ENCODE results near the gene SMC5. TPM values are rescaled to one million over a fixed set of nuclear protein-coding genes. Genes with fewer than 3 reads are reported as not detected.

The SMC5 gene
- total and polyA plus RNA-seq, 2 of the 13 experiments (the other 11 are each of a cell fraction or from before 2014, with no cell fraction given): 7.2 to 26.7 TPM

GRCh38 chr9:70291446-70291845 lies 32.7 kb downstream of the SMC5 start (continued):
- no peak for TF ChIP-seq GTF3A (CRISPR knock-in tag; conservative IDR thresholded peaks at IDR 0.05)
- no peak for TF ChIP-seq ZNF354B (CRISPR knock-in tag; IDR thresholded peaks at IDR 0.05)

- Histone ChIP-seq H4K20me1 (ENCODE audit: insufficient read depth, low read length) (no peaks in the 10 kb centered on the region), H3K27ac (ENCODE audit: extremely low read length, insufficient read depth, low read length) (no peak overlapping the region), H3K36me3 (replicated peaks in 1 of 2; ENCODE audit: control insufficient read depth in 1 of 2, insufficient read depth in 2 of 2, low read length in 2 of 2) (peaks cover 2 to 40% of the 10 kb centered on the region in 2 experiments), H3K4me2 (ENCODE audit: low read depth, low read length) (no peak overlapping the region), H3K4me3 (replicated peaks in 1 of 3; ENCODE audit: insufficient read depth in 1 of 3, low read depth in 2 of 3, low read length in 3 of 3) (no peak overlapping the region), H3K9me3 (ENCODE audit: low read length) (peaks cover 23% of the 10 kb centered on the region), H3K4me1 (ENCODE audit: insufficient read depth, low read length) (no peaks in the 10 kb centered on the region), H3K9ac (ENCODE audit: insufficient read depth, low read depth, low read length) (no peak overlapping the region), H2AFZ (ENCODE audit: low read length) (no peak overlapping the region), H3K79me2 (ENCODE audit: insufficient read depth, low read length) (peaks cover 3% of the 10 kb centered on the region), H3K27me3 (ENCODE audit: control insufficient read depth in 1 of 2, insufficient read depth in 2 of 2, low read length in 2 of 2) (no peaks in the 10 kb centered on the region)
- ATAC-seq (no peak), FAIRE-seq (no peak), DNase-seq (ENCODE audit: low spot score) (no peak)
- intact Hi-C loops (cut with micrococcal nuclease; ENCODE audit: unreplicated experiment) (no loop called here), in situ Hi-C loops (cut with HindIII; ENCODE audit: extremely low pct_ligation_motif_present, low pct_unique_long_range_greater_than_20kb) (no loop called here)
- BruUV-seq (replicated peaks): no TSS peak
- ChIA-PET CTCF (ENCODE audit: low intra/inter-chr PET ratio, low total read pairs) (no interaction called here), POLR2A (no interaction called here)
- WGBS (ENCODE audit: low lambda C conversion rate): 91% methylated on average over 1 of the region's 1 CpG
- TF ChIP-seq KLF6 (CRISPR knock-in tag; IDR thresholded peaks at IDR 0.05) (no peak), ZNF280D (CRISPR knock-in tag; IDR thresholded peaks at IDR 0.05) (0 out of 2 replicates have a peak, but pooled peaks have one; percentile 37)
Measured at GRCh38 chr9:70292253-70292652, 33.5 kb downstream of the SMC5 start.

GRCh38 chr9:70293214-70293613 lies 34.4 kb downstream of the SMC5 start:
- Histone ChIP-seq H3K79me2 (ENCODE audit: insufficient read depth, low read length) (peaks cover 3% of the 10 kb centered on the region), H3K4me2 (ENCODE audit: low read depth, low read length) (no peak overlapping the region), H3K4me3 (replicated peaks in 1 of 3; ENCODE audit: insufficient read depth in 1 of 3, low read depth in 2 of 3, low read length in 3 of 3) (no peak overlapping the region), H4K20me1 (ENCODE audit: insufficient read depth, low read length) (no peaks in the 10 kb centered on the region), H3K27me3 (ENCODE audit: control insufficient read depth in 1 of 2, insufficient read depth in 2 of 2, low read length in 2 of 2) (no peaks in the 10 kb centered on the region), H3K9me3 (ENCODE audit: low read length) (peaks cover 23% of the 10 kb centered on the region), H2AFZ (ENCODE audit: low read length) (no peak overlapping the region), H3K9ac (ENCODE audit: insufficient read depth, low read depth, low read length) (no peak overlapping the region), H3K36me3 (replicated peaks in 1 of 2; ENCODE audit: control insufficient read depth in 1 of 2, insufficient read depth in 2 of 2, low read length in 2 of 2) (peaks cover 2 to 43% of the 10 kb centered on the region in 2 experiments), H3K4me1 (ENCODE audit: insufficient read depth, low read length) (no peaks in the 10 kb centered on the region), H3K27ac (ENCODE audit: extremely low read length, insufficient read depth, low read length) (no peak overlapping the region)
- DNase-seq (ENCODE audit: low spot score) (no peak), FAIRE-seq (no peak), ATAC-seq (no peak)
- intact Hi-C loops (cut with micrococcal nuclease; ENCODE audit: unreplicated experiment): no loop called here
- CTCF ChIA-PET (ENCODE audit: low intra/inter-chr PET ratio, low total read pairs): no interaction called here
- TF ChIP-seq FOXK1 (CRISPR knock-in tag; IDR thresholded peaks at IDR 0.05; ENCODE audit: borderline replicate concordance, low read depth): no peak
- TF ChIP-seq GATAD2A (CRISPR knock-in tag; IDR thresholded peaks at IDR 0.05): peak; percentile 56
- TF ChIP-seq ATF5 (CRISPR knock-in tag; IDR thresholded peaks at IDR 0.05; ENCODE audit: low read depth): no peak
- peak; percentile 96 for TF ChIP-seq KAT2B (IDR thresholded peaks at IDR 0.05; ENCODE audit: borderline replicate concordance, low read depth, low read length)
- peak; percentile 77 for TF ChIP-seq ONECUT2 (CRISPR knock-in tag; IDR thresholded peaks at IDR 0.05)
- no peak for TF ChIP-seq CENPBD1 (CRISPR knock-in tag; IDR thresholded peaks at IDR 0.05; ENCODE audit: borderline replicate concordance, low read depth)
- no TSS peak for BruUV-seq (replicated peaks)
- POLR2A ChIA-PET: no interaction called here
- 44% methylated on average over 1 of the region's 1 CpG for WGBS (ENCODE audit: low lambda C conversion rate)
- in situ Hi-C loops (cut with HindIII; ENCODE audit: extremely low pct_ligation_motif_present, low pct_unique_long_range_greater_than_20kb): no loop called here

Measured in HepG2 (cell line).